Measurements from ENCODE around the gene UBLCP1.
"Not testable (repeated sequence)": the region's sequence is repeated elsewhere in the genome, so short reads cannot be mapped to it uniquely, and the experiment has no call there.

GRCh38 chr5:159301929-159302860 is 39.1 kb downstream of the UBLCP1 start:
- not testable (repeated sequence) for TF ChIP-seq CTCF (IDR thresholded peaks at IDR 0.05; ENCODE audit: poor library complexity, severe bottlenecking); SMC3 (conservative IDR thresholded peaks at IDR 0.05; ENCODE audit: poor library complexity); POLR2AphosphoS5 (IDR thresholded peaks at IDR 0.05); MXI1 (conservative IDR thresholded peaks at IDR 0.05; ENCODE audit: poor library complexity, severe bottlenecking); TAF1 (IDR thresholded peaks at IDR 0.05; ENCODE audit: low read depth); EP300 (conservative IDR thresholded peaks at IDR 0.05; ENCODE audit: poor library complexity, severe bottlenecking)
